Breast epithelium (tissue), 4 donors: Measurements from ENCODE around the gene ANKMY1. TPM values are rescaled to one million over a fixed set of nuclear protein-coding genes. Genes with fewer than 3 reads are reported as not detected.

Experiments
- DNase-seq, 2 donors: peaks; one replicate each; pipeline ENCODE4 v3.0.0-alpha.2; 2019; ENCODE audit warnings: low spot score in 2 of 2
- H3K27ac ChIP-seq, 2 donors: fragments of 200-600 bp; sonication (generic) in 1 of 2; one replicate each; pipeline ENCODE4 v1.5.1; 2016 to 2019; ENCODE audit warnings: mild to moderate bottlenecking in 1 of 2
- H3K27me3 ChIP-seq, 2 donors: fragments of 200-600 bp; sonication (generic) in 1 of 2; one replicate each; pipeline versions ENCODE4 v1.5.1 to v1.6.0; 2017 to 2019; ENCODE audit warnings: control low read depth in 1 of 2, mild to moderate bottlenecking in 1 of 2
- H3K36me3 ChIP-seq: fragments of 200-600 bp; one replicate; pipeline ENCODE4 v1.5.1; 2019
- H3K4me1 ChIP-seq, 2 donors: fragments of 200-600 bp; sonication (generic); one replicate each; pipeline ENCODE4 v1.5.1; 2016 to 2019; ENCODE audit warnings: control low read depth in 1 of 2
- H3K4me3 ChIP-seq, 3 donors: fragments of 200-600 bp; sonication (generic); 1 replicate in 2 of 3; 2 replicates in 1 of 3; pipeline ENCODE4 v1.5.1; 2016 to 2019; ENCODE audit warnings: mild to moderate bottlenecking in 3 of 3, moderate library complexity in 2 of 3
- H3K9me3 ChIP-seq, 2 donors: fragments of 200-600 bp; sonication (generic) in 1 of 2; one replicate each; pipeline ENCODE4 v1.5.1; 2016 to 2019; ENCODE audit warnings: control low read depth in 1 of 2
- CTCF ChIP-seq, 3 donors: fragments of 450-650 bp; IDR thresholded peaks; one replicate each; pipeline ENCODE4 v1.5.1; 2016 to 2017; ENCODE audit warnings: antibody characterized with exemption in 3 of 3, mild to moderate bottlenecking in 3 of 3, moderate library complexity in 3 of 3
- POLR2A ChIP-seq: fragments of 450-650 bp; IDR thresholded peaks from one replicate; pipeline ENCODE4 v1.6.1; 2016; ENCODE audit warnings: antibody characterized with exemption, mild to moderate bottlenecking, moderate library complexity
- POLR2AphosphoS5 ChIP-seq, 3 donors: sonication (generic); formaldehyde crosslinking; IDR thresholded peaks; one replicate each; pipeline ENCODE4 v1.6.1; 2017; ENCODE audit warnings: antibody characterized with exemption in 3 of 3
- intact Hi-C: fragments of 100-400 bp; cut with DNase I; formaldehyde crosslinking; loops from one replicate; pipeline ENCODE4 v1.15.1; 2023; ENCODE audit warnings: low total_unique reads
- total RNA-seq, 3 donors: library from RNA; depleted of rRNA; stranded (reverse); fragments of >200 nt; gene quantifications; one replicate each; pipeline ENCODE4 v1.1.0, GENCODE V29; 2016

The ANKMY1 gene
- total RNA-seq, 3 donors from 2014 or later = 13.0 to 32.8 (median 19.0) TPM

DNA sequence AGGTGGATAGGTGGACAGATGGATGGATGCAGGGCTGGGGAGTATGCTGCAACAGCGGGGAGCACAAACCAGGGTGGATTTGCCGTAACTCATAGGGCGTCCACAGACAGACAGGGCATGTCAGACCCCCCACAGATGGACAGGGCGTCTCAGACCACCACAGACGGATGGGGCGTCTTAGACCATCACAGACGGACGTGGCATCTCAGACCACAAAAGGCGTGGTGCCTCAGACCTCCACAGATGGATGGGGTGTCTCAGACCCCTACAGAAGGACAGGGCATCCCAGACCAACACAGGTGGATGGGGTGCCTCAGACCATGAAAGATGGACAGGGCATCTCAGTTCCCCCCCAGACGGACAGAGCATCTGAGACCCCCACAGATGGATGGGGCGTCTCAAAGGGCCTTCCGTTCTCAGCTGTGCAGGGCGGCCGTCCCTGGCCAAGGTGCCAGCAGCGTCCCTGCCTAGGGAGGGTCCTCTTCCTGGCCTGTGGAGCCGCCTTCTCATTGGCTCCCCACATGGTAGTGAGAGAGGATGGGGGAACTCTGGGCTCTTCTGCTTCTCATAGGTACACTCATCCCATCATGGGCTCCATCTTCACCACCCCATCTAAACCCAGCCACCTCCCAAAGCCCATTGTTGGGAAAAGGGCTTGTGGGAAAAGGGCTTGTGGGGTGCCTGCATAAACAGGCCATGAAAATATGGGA, 2.1 kb downstream of the ANKMY1 start:
- no peak for DNase-seq
- H3K36me3 ChIP-seq = no peaks in the 10 kb centered on the region
- H3K4me3 ChIP-seq = no peak overlapping the region

GRCh38 chr2:240554767-240555493, 2.9 kb downstream of the ANKMY1 start:
- TF ChIP-seq POLR2A (no peak), CTCF (IDR thresholded peaks at IDR 0.05) (no peak), POLR2AphosphoS5 (IDR thresholded peaks at IDR 0.05) (no peak)
- Histone ChIP-seq H3K27ac (no peak overlapping the region), H3K4me3 (no peak overlapping the region), H3K27me3 (no peaks in the 10 kb centered on the region), H3K36me3 (no peaks in the 10 kb centered on the region), H3K9me3 (no peaks in the 10 kb centered on the region), H3K4me1 (peaks cover 4 to 10% of the 10 kb centered on the region in 2 donors)
- DNase-seq = peak in 1 of 2 donors; percentile 31
- intact Hi-C loops = no loop called here

More for the DNA sequence above, 2.1 kb downstream of the ANKMY1 start:
- TF ChIP-seq POLR2A = no peak
- no peak for TF ChIP-seq POLR2AphosphoS5 (IDR thresholded peaks at IDR 0.05)
- H3K9me3 ChIP-seq = no peaks in the 10 kb centered on the region
- H3K4me1 ChIP-seq = peaks cover 4 to 10% of the 10 kb centered on the region in 2 donors
- no peak overlapping the region for H3K27ac ChIP-seq
- no peaks in the 10 kb centered on the region for H3K27me3 ChIP-seq
- intact Hi-C loops = no loop called here

- peaks cover 4 to 10% of the 10 kb centered on the region in 2 donors for H3K4me1 ChIP-seq
- H3K27ac ChIP-seq = no peak overlapping the region
- peak in 1 of 2 donors; percentile 22 for DNase-seq
- H3K36me3 ChIP-seq = no peaks in the 10 kb centered on the region
- no peak for TF ChIP-seq POLR2A
- no peak for TF ChIP-seq CTCF (IDR thresholded peaks at IDR 0.05)
- TF ChIP-seq POLR2AphosphoS5 (IDR thresholded peaks at IDR 0.05) = no peak
- no peaks in the 10 kb centered on the region for H3K27me3 ChIP-seq
- no peaks in the 10 kb centered on the region for H3K9me3 ChIP-seq
- intact Hi-C loops = no loop called here
- no peak overlapping the region for H3K4me3 ChIP-seq
Measured at GRCh38 chr2:240553956-240554480, 3.8 kb downstream of the ANKMY1 start.

DNA sequence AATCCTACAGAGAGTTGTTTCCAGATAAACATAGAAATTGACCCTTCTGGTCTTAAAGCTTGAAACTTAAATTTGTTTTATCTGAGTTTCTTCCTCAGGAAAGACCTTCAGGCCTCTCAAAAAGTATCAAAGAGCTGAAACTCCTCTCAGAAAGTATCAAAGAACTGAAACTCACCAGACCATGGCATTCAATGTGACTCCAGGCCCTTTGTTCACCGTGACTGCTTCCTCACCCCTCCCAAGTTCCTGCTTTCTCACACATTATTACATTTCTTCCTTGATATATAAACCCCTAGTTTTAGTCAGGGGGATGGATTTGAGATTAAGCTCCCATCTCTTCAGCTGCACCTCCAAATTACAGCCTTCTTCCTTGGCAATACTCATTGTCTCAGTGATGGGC, 6.0 kb downstream of the ANKMY1 start:
- Histone ChIP-seq H3K4me1 (no peaks in the 10 kb centered on the region), H3K4me3 (no peak overlapping the region), H3K9me3 (no peaks in the 10 kb centered on the region), H3K27me3 (no peaks in the 10 kb centered on the region), H3K27ac (no peak overlapping the region), H3K36me3 (no peaks in the 10 kb centered on the region)
- intact Hi-C loops = no loop called here
- TF ChIP-seq POLR2A = no peak
- TF ChIP-seq CTCF (IDR thresholded peaks at IDR 0.05) = no peak
- no peak for TF ChIP-seq POLR2AphosphoS5 (IDR thresholded peaks at IDR 0.05)
- no peak for DNase-seq

GRCh38 chr2:240551288-240551687, 6.5 kb downstream of the ANKMY1 start:
- TF ChIP-seq POLR2A (no peak), CTCF (IDR thresholded peaks at IDR 0.05) (no peak), POLR2AphosphoS5 (IDR thresholded peaks at IDR 0.05) (no peak)
- no peaks in the 10 kb centered on the region for H3K4me1 ChIP-seq
- no peak overlapping the region for H3K4me3 ChIP-seq
- no peaks in the 10 kb centered on the region for H3K9me3 ChIP-seq
- H3K36me3 ChIP-seq = no peaks in the 10 kb centered on the region
- H3K27ac ChIP-seq = no peak overlapping the region
- intact Hi-C loops = no loop called here
- no peaks in the 10 kb centered on the region for H3K27me3 ChIP-seq
- DNase-seq = no peak
